Stimulated activated CD8-positive, alpha-beta memory T cell treated with anti-CD3 and anti-CD28 coated beads, Interleukin-12 subunit alpha, Interleukin-12 subunit beta, amount 100 ng/mL, for 24 hours (primary cell): ENCODE results near the gene PROX2.

Source experiments
- DNase-seq: peaks from one replicate; pipeline ENCODE4 v3.0.0-alpha.2; 2020; ENCODE audit errors: extremely low read depth

Gene PROX2

DNA sequence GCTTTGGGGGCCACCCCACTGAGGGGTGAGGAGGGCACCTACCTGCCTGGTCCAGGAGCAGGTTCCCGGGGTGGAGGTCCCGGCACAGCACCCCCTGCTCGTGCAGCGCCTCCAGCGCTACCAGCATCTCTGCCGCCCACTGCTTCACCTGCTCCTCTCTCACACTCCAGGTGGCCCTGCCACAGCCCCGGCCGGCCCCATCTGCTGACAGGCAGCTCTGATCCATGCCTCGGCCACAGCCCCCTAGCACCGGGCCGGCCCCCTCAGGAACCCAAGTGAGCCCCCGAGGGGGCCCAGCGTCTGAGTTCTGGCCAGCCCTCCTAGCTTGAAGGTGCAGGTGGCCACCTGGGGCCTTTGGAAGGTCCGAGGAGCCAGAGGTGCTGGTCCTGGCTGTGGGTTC, 33.6 kb upstream of the PROX2 start:
- DNase-seq = no peak

- DNase-seq = no peak
These were observed 33.0 kb upstream of the PROX2 start for GRCh38 chr14:74908861-74909341.

GRCh38 chr14:74907744-74908143, 31.8 kb upstream of the PROX2 start:
- no peak for DNase-seq

DNA sequence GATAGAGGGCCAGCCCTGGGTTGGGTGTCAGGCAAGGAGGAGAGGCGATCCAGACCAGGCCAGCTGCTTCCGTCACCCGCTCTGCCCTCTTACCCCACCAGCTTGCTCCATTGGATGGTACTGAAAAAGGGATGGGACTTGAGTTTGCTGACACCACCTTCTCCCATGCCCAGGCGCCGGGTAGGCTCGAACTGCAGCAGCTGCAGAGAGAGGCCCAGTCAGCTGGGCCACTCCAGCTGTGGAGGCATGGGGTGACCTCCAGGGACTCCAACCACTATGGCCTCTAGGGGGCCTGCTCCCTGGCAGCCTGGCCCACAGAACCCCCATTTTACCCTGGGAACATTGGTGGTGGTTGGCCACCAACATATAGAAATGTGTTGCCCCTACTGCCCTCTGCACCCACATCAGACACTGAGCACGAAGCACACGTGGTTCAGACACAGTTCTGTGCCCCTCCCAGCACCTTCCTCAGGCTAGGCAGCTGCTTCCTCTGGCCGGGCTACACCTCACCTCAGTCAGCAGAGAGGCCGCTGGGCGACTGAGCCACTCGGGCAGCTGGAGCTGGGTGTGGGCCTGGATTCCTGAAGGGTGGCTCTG, 31.1 kb upstream of the PROX2 start:
- no peak for DNase-seq

DNA sequence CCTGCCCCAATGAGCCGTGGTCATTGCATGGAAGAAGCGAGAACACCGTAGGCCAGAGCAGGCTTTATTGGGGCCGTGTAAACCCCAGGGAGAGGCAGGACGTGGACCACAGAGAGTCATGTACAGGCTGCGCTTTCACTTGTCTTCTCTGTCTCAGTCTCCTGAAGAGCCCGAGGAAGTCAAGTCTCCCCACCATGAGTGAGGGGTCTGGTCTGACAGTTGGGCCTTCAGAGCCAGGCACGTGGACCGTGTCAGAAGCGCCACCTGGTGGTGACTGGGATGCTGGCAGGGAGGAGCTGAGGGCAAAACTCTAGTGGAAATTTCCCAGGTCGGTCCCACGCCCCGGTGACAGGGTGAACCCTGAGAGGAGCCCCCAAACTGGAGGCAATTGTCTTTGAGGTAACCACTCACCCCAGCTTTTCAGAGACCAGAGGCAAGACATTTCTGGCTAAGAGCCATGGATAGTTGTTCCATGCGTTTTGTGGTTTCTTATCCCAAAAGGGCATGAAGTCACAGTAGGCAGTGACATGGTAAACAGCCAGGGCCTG, 29.7 kb upstream of the PROX2 start:
- DNase-seq = peak; percentile 30

DNA sequence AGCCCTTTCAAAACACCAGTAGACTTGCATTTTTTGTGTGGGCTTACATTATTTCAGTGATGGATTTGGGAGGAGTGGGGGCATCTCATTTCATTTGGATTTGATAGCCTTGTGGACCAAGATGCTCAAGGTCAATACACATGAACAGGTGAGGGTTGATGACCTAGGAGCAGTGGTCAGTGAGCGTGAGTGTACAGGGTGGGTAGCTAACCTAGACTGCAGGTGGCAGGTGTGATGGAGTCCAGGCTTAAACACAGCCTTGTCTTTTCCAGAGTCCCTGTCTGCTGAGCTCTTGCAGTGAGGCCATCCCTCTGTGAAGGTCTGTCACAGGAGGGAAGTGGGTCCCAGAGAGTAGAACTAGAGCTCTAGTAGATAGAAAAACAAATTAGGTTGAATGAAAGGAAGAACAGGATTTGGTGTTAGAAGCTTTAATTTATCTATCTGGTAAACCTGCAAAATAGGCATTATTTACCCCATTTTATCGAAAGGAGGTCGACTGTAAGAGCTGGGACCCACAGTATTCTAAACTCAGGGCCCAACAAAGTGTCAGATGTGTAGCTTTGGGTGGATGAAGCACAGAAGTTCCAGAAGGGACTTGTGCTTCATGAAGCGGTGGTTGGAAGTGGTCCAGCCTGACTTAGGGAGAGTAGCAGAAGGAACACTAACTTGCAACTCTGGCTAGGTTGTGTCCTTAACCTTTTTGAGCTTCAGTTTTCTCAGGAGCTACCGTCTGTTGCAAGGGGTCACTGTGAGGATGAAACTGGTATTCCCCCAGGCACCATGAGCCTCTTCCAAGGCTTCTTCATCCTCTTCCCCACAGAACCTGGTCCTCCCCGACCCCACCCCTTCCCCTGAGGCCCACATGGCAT, 28.9 kb upstream of the PROX2 start:
- no peak for DNase-seq

- DNase-seq = no peak
These were observed 27.2 kb upstream of the PROX2 start for GRCh38 chr14:74902941-74903705.

DNA sequence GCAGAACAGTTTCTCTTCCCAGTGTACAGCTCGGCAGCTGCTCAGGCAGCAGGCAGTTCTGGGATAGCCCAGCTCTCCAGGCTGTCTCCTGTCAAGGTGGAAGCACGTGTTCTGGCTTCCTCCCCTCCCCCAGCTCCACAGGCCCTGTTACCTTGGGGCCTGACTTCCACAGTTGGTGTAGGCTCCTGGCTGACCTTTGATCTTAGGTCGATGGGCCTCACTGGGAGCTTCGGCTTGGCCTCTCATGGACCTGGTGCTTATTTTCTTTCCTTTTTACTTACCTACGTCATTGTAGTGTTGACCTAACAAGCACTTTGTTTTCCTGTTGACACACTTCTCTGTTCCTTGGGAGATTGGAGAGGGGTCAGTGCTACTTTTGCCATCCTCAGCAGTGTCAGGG, 22.7 kb upstream of the PROX2 start:
- no peak for DNase-seq

GRCh38 chr14:74898083-74898482, 22.1 kb upstream of the PROX2 start:
- no peak for DNase-seq

GRCh38 chr14:74897642-74898041, 21.7 kb upstream of the PROX2 start:
- no peak for DNase-seq

DNA sequence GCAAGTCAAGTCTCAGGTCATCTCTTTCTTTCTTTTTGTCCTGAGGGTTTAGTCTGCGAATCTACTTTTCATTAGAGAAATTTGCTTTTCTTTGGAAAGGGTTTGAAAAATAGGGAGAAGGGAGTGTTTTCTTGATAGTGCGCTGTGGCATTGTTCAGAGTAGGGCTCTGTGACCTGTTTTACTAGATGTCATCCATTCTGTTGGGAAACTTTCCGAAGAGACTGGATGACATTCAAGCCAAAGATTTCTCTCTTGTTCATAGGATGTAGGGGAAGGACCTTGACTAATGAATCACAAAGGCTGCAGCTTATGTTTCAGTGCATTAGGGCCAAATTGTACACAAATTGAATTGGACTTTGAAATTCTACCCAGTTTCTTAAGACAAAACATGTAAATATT, 20.5 kb upstream of the PROX2 start:
- no peak for DNase-seq

DNA sequence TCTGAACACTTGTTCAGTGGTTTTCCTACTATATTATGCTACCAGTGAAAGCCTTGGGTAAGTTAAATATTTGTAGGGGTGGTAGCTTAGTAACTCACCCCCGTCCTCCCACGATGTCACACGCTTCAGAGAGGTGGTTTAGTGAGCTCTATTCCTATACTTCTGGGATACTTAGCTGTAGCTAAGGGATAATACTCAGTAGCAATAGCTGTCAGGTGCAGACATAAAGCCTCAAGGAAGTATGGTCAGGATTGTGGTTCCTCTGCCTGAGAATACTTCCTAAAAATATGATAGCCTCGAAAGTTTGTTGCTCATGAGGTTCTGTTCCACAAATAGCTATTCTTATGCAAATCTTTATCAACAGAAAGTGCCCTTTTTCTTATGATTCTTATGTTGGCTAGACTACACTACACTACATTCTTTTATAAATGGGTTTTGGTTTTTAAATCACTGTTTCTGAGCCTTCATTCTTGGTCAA, 17.7 kb upstream of the PROX2 start:
- no peak for DNase-seq

DNA sequence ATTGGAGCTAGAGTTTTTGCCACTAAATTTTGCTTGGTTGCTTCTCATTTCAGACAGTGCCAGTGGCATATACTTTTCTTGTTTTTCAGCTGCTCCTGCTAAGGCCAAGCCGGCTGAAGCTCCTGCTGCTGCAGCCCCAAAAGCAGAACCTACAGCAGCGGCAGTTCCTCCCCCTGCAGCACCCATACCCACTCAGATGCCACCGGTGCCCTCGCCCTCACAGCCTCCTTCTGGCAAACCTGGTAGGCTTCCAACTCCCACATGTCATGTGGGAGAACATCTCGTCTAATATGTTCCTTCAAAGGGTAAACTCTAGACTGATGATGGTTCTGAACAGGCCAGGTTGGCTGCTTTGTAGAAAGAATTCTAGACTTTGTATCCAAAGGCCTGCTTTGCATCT, 16.8 kb upstream of the PROX2 start:
- no peak for DNase-seq

GRCh38 chr14:74891870-74892269, 15.9 kb upstream of the PROX2 start:
- DNase-seq = no peak

DNA sequence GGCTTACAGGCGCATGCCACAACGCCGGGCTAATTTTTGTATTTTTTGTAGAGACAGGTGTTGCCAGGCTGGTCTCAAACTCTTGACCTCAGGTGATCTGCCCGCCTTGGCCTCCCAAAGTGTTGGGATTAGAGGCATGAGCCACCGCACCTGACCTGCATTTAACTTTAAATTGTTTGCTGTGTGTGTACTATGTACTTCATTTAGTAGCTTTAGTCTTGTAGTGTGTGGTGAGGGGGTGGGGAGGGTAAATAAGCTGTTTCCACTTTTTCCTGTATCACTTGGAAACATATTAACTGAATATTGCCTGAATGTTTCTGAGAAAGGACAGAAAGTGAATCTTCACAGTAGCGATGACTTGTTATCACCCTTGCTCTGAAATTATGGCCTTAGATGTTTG, 14.3 kb upstream of the PROX2 start:
- DNase-seq = no peak

GRCh38 chr14:74888164-74889158, 12.5 kb upstream of the PROX2 start:
- DNase-seq = no peak

DNA sequence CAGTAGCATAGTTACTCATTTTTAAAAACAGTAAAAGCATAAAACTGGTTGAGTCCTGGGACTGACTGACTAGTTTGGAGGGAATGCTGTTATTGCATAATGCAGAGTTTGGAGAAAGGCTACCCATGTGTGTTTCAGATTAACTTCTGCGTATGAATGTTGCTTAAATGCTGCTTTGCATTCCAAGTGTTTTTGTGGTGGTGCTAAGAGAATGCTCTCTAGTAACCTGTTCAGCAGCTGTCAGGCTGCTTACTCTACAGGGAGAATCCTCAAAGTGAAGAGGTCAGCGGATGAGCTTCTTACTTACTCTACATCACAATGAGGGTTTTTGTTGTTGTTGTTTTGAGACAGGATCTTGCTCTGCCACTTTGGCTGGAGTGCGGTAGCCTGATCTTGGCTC, 10.1 kb upstream of the PROX2 start:
- DNase-seq = no peak

- DNase-seq = no peak
These were observed 6.4 kb upstream of the PROX2 start for GRCh38 chr14:74882103-74882920.

DNA sequence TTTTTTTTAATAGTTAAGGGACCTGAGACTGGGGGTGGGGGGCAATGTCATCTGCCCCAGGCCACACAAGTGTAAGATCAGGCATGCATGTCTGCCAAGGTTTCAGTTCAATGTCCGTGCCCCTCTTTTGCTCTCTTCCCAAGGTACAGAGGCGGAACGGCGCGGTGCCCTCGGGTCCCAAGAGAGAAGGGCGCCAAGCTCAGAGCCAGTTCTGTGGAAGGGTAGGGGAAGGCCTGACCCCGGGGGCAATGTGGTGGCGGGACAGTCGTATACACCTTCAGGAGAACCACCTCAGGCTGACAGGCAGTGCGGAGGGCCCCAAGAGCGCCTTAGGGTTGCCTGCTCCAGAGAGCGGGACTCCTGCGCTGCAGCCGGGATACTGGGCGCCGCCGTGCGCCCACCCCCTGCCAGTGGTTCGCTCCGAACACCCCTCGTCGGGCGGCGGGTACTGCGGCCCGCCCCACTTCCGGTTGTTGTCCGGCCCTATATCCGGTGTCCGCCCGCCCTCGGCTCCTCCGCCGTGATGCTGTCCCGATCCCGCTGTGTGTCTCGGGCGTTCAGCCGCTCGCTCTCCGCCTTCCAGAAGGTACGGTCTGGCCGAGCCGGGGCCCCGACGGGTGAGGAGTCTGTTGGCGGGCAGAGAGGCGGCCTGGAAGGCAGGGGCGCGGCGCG, 5.6 kb upstream of the PROX2 start, which contains the start of gene DLST:
TSS of gene DLST (plus strand) at position 486 of the 672 bp plus-strand sequence. CDS start at position 524, 38 bp downstream.
- peak; percentile 71 for DNase-seq
